Esophagus squamous epithelium (tissue), 4 donors: ENCODE measurements around the gene PARD3B.

Source experiments
- CTCF ChIP-seq, 6 experiments: fragments of 450-650 bp in 4 of 6; fragments of 200-600 bp in 2 of 6; sonication (generic) in 2 of 6; IDR thresholded peaks; one replicate each; pipeline ENCODE4 v1.5.1; 2016 to 2019; ENCODE audit warnings: antibody characterized with exemption in 6 of 6, mild to moderate bottlenecking in 4 of 6, moderate library complexity in 4 of 6
- POLR2A ChIP-seq, 4 donors: fragments of 450-650 bp; IDR thresholded peaks; one replicate each; pipeline ENCODE4 v1.6.1; 2017; ENCODE audit warnings: antibody characterized with exemption in 4 of 4, mild to moderate bottlenecking in 4 of 4, moderate library complexity in 3 of 4

- TF ChIP-seq POLR2A (IDR thresholded peaks at IDR 0.05) (no peak), CTCF (IDR thresholded peaks at IDR 0.05) (no peak)
Observed at GRCh38 chr2:205030695-205031094, 485.4 kb downstream of the PARD3B start.
